Measurements from ENCODE around the gene KIF26A. TPM values are rescaled to one million over a fixed set of nuclear protein-coding genes. Genes with fewer than 3 reads are reported as not detected.

The KIF26A gene
- total and polyA plus RNA-seq, 2 of the 4 experiments (the other 2 are of a cell fraction), result not detected

DNA sequence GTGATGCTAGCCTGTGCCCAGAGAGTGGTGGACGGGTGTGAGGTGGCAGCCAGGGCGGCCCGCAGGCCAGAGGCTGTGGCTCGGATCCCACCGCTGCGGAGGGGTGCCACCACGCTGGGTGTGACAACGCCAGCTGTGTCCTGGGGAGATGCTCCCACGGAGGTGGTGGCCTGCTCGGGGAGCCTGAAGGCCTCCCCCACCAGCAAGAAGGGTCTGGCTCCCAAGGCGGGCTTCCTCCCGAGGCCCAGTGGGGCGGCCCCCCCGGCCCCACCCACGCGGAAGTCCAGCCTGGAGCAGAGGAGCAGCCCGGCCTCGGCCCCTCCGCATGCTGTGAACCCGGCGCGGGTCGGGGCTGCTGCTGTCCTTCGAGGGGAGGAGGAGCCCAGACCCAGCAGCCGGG is 38.2 kb downstream of the KIF26A start:
- in situ Hi-C loops (cut with MboI; ENCODE audit: low sequenced_read_pairs), result no loop called here
- BruUV-seq (replicated peaks), result no TSS peak

More for the DNA sequence above, 38.2 kb downstream of the KIF26A start:
- no peak overlapping the region for H3K14ac ChIP-seq (replicated peaks; ENCODE audit: low read depth, low read length)
- no peak overlapping the region for H2BK120ac ChIP-seq (ENCODE audit: low read depth, low read length)
- no peak overlapping the region for H3K4me2 ChIP-seq (ENCODE audit: low read depth, low read length)
- H3K27me3 ChIP-seq (ENCODE audit: control insufficient read depth, insufficient read depth, low read length), result no peaks in the 10 kb centered on the region
- H3K27ac ChIP-seq (ENCODE audit: insufficient read depth, low read length), result no peak overlapping the region
- no peaks in the 10 kb centered on the region for H3K4me1 ChIP-seq (ENCODE audit: control insufficient read depth, insufficient read depth, low read length)
- H3K23ac ChIP-seq (ENCODE audit: low read depth, low read length), result no peak overlapping the region
- TF ChIP-seq FOS (IDR thresholded peaks at IDR 0.05; ENCODE audit: low read depth, low read length) (no peak), MAZ (IDR thresholded peaks at IDR 0.05; ENCODE audit: borderline replicate concordance, low read depth, low read length) (no peak), SMC3 (IDR thresholded peaks at IDR 0.05; ENCODE audit: low read depth, low read length) (no peak), MXI1 (IDR thresholded peaks at IDR 0.05; ENCODE audit: borderline replicate concordance, low read depth, low read length) (no peak), MAFK (IDR thresholded peaks at IDR 0.05; ENCODE audit: low read depth, low read length) (no peak), CEBPB (IDR thresholded peaks at IDR 0.05; ENCODE audit: low read depth, low read length) (no peak)
- TF ChIP-seq, protein P1, sequence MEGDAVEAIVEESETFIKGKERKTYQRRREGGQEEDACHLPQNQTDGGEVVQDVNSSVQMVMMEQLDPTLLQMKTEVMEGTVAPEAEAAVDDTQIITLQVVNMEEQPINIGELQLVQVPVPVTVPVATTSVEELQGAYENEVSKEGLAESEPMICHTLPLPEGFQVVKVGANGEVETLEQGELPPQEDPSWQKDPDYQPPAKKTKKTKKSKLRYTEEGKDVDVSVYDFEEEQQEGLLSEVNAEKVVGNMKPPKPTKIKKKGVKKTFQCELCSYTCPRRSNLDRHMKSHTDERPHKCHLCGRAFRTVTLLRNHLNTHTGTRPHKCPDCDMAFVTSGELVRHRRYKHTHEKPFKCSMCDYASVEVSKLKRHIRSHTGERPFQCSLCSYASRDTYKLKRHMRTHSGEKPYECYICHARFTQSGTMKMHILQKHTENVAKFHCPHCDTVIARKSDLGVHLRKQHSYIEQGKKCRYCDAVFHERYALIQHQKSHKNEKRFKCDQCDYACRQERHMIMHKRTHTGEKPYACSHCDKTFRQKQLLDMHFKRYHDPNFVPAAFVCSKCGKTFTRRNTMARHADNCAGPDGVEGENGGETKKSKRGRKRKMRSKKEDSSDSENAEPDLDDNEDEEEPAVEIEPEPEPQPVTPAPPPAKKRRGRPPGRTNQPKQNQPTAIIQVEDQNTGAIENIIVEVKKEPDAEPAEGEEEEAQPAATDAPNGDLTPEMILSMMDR (conservative IDR thresholded peaks at IDR 0.05; ENCODE audit: low read depth, low read length), result no peak
- no peak overlapping the region for H2BK15ac ChIP-seq (ENCODE audit: low read depth, low read length)
- H3K9me1 ChIP-seq (ENCODE audit: insufficient read depth, low read length), result no peaks in the 10 kb centered on the region
- no peaks in the 10 kb centered on the region for H3K36me3 ChIP-seq (ENCODE audit: control insufficient read depth, insufficient read depth, low read length)
- H2AK9ac ChIP-seq (replicated peaks; ENCODE audit: low read depth, low read length, poor library complexity), result no peak overlapping the region
- DNase-seq (no peak), ATAC-seq (ENCODE audit: low read depth) (no peak)
- 82% methylated on average over 6 of the region's 25 CpGs; no CpG with 5 or more reads in 1 of the 2 experiments for WGBS, 2 experiments (ENCODE audit: extremely low coverage in 2 of 2, insufficient read length in 1 of 2)
- H2BK5ac ChIP-seq (ENCODE audit: low read depth, low read length, poor library complexity, severe bottlenecking), result no peak overlapping the region
- peaks cover 49% of the 10 kb centered on the region for H3K9me3 ChIP-seq (ENCODE audit: control insufficient read depth, insufficient read depth, low read length)
- H4K8ac ChIP-seq (ENCODE audit: low read depth in 2 of 2, low read length in 2 of 2), result no peak overlapping the region
- no peaks in the 10 kb centered on the region for H4K20me1 ChIP-seq (ENCODE audit: insufficient read depth, low read length)
- no peak overlapping the region for H2BK20ac ChIP-seq (ENCODE audit: low read depth, low read length)
- dilution Hi-C loops (cut with HindIII; ENCODE audit: low sequenced_read_pairs, unreplicated experiment) (no loop called here), intact Hi-C loops (cut with micrococcal nuclease) (no loop called here)
- H2AFZ ChIP-seq (replicated peaks; ENCODE audit: low read length, poor library complexity), result no peak overlapping the region
- ChIA-PET CTCF (no interaction called here), POLR2A (ENCODE audit: unreplicated experiment) (no interaction called here)
- H3K79me1 ChIP-seq (ENCODE audit: low read depth in 1 of 2, low read length in 2 of 2), result no peaks in the 10 kb centered on the region
- no peak overlapping the region for H4K91ac ChIP-seq (ENCODE audit: insufficient read depth, low read depth, low read length)
- no peak overlapping the region for H3K56ac ChIP-seq (ENCODE audit: extremely low read depth, insufficient read depth, low read length)
- H3K4ac ChIP-seq (ENCODE audit: low read depth, low read length), result no peak overlapping the region
- H3K18ac ChIP-seq (ENCODE audit: low read depth, low read length), result no peak overlapping the region
- no peak overlapping the region for H4K5ac ChIP-seq (ENCODE audit: low read depth, low read length)
- H3K4me3 ChIP-seq (ENCODE audit: insufficient read depth, low read depth, low read length), result no peak overlapping the region
- no peak overlapping the region for H3K9ac ChIP-seq (ENCODE audit: low read depth, low read length)
- no peak overlapping the region for H2AK5ac ChIP-seq (ENCODE audit: low read depth, low read length)

All from IMR-90 (cell line).